ENCODE data around the gene ABCD1.

DNA sequence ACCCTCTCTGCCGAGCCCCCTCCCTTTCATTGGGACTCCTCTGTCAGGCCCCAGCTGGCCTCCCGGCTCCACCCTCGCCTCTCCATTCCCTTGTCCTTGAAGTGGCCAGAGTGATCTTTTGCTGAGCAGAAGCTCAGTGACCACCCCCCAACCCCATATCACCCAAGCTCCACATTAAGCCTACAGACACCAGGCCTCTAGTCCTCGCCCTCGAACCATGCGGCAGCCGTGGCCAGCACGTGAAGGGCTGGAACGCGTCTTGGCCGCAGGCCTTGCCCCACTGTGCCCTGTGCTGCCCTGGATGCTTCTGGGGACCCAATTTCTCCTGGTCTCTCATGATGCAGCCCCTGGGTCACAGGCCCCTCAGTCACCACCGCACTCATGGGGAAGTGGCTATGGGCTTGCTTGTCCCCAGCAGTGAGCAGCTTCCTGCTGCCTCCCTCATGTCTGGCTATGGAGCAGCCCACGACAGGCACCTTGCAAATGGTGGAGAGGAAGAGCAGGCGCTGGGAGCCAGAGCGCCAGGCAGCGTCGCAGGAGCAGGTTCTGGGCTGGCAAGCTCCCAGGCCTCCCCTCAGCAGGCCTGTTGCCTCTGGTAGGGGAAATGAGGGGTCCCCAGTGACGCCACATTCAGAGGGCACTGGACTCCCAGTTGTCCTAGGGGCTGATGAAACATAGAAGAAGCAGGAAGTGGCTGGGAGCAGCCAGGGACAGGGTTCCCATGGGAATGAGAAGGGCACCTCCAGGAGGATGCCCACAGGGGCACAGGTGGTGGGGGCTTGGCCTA, 55.4 kb downstream of the ABCD1 start:
- TF ChIP-seq, protein P1, sequence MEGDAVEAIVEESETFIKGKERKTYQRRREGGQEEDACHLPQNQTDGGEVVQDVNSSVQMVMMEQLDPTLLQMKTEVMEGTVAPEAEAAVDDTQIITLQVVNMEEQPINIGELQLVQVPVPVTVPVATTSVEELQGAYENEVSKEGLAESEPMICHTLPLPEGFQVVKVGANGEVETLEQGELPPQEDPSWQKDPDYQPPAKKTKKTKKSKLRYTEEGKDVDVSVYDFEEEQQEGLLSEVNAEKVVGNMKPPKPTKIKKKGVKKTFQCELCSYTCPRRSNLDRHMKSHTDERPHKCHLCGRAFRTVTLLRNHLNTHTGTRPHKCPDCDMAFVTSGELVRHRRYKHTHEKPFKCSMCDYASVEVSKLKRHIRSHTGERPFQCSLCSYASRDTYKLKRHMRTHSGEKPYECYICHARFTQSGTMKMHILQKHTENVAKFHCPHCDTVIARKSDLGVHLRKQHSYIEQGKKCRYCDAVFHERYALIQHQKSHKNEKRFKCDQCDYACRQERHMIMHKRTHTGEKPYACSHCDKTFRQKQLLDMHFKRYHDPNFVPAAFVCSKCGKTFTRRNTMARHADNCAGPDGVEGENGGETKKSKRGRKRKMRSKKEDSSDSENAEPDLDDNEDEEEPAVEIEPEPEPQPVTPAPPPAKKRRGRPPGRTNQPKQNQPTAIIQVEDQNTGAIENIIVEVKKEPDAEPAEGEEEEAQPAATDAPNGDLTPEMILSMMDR (conservative IDR thresholded peaks at IDR 0.05; ENCODE audit: low read depth, low read length) = no peak
- no peak for TF ChIP-seq EZH2phosphoT487 (IDR thresholded peaks at IDR 0.05; ENCODE audit: borderline replicate concordance, low read length)
